CD8-positive, alpha-beta memory T cell (primary cell): ENCODE results near the gene ZNF792. TPM values are rescaled to one million over a fixed set of nuclear protein-coding genes. Genes with fewer than 3 reads are reported as not detected.
A peak's percentile ranks its signal among the peaks of the same experiment; 100 is the strongest.
"Not testable (repeated sequence)": the region's sequence is repeated elsewhere in the genome, so short reads cannot be mapped to it uniquely, and the experiment has no call there.

Source experiments
- CTCF ChIA-PET: fragments of 350-600 bp; sonication (Branson Sonifier 250); formaldehyde crosslinking; loops from one replicate; lab custom pipeline; 2021; ENCODE audit warnings: antibody characterized with exemption; lab: Charles Lee
- POLR2A ChIA-PET: fragments of 350-600 bp; sonication (Branson Sonifier 250); formaldehyde crosslinking; loops from one replicate; lab custom pipeline; 2021; ENCODE audit warnings: antibody characterized with exemption; lab: Charles Lee
- DNase-seq, 5 donors: peaks; one replicate each; pipeline versions ENCODE4 v3.0.0 to v3.0.0-alpha.2; 2020 to 2022; ENCODE audit warnings: mixed read lengths in 1 of 5
- H3K27ac ChIP-seq: one replicate; pipeline ENCODE4 v1.7.0; 2013; ENCODE audit warnings: low read depth, mild to moderate bottlenecking, low read length, moderate library complexity
- H3K27me3 ChIP-seq: 2 replicates; pipeline ENCODE4 v1.7.0; 2013; ENCODE audit warnings: low read length, mild to moderate bottlenecking; ENCODE audit not compliant: insufficient read depth, poor library complexity, severe bottlenecking
- H3K36me3 ChIP-seq: 2 replicates; pipeline ENCODE4 v1.7.0; 2013; ENCODE audit warnings: mild to moderate bottlenecking, low read length, moderate library complexity; ENCODE audit not compliant: insufficient read depth
- H3K4me1 ChIP-seq: 2 replicates; pipeline ENCODE4 v1.7.0; 2013; ENCODE audit warnings: mild to moderate bottlenecking, low read length, moderate library complexity; ENCODE audit not compliant: insufficient read depth
- H3K4me3 ChIP-seq: 2 replicates; pipeline ENCODE4 v1.7.0; 2013; ENCODE audit warnings: mild to moderate bottlenecking, low read length
- H3K9me3 ChIP-seq: 2 replicates; pipeline ENCODE4 v1.7.0; 2013; ENCODE audit warnings: mild to moderate bottlenecking, low read length
- H3K27ac Mint-ChIP-seq, 8 donors: one replicate each; pipeline ENCODE4 v1.8.0; 2020 to 2021; ENCODE audit warnings: mixed read lengths in 8 of 8, mild to moderate bottlenecking in 6 of 8, inconsistent platforms in 3 of 8, moderate library complexity in 3 of 8
- H3K27me3 Mint-ChIP-seq, 2 donors: one replicate each; pipeline ENCODE4 v1.8.0; 2020 to 2021; ENCODE audit warnings: mixed read lengths in 2 of 2, mild to moderate bottlenecking in 1 of 2, moderate library complexity in 1 of 2
- H3K36me3 Mint-ChIP-seq, 3 donors: one replicate each; pipeline ENCODE4 v1.8.0; 2020 to 2021; ENCODE audit warnings: mixed read lengths in 3 of 3, inconsistent platforms in 1 of 3, mild to moderate bottlenecking in 1 of 3
- H3K4me1 Mint-ChIP-seq, 3 donors: one replicate each; pipeline ENCODE4 v1.8.0; 2020 to 2021; ENCODE audit warnings: mixed read lengths in 3 of 3, inconsistent platforms in 1 of 3, mild to moderate bottlenecking in 1 of 3
- H3K4me3 Mint-ChIP-seq, 7 donors: one replicate each; pipeline ENCODE4 v1.8.0; 2020 to 2021; ENCODE audit warnings: mixed read lengths in 7 of 7, mild to moderate bottlenecking in 6 of 7, moderate library complexity in 4 of 7, inconsistent platforms in 2 of 7
- H3K9me3 Mint-ChIP-seq, 5 donors: one replicate each; pipeline ENCODE4 v1.8.0; 2020 to 2022; ENCODE audit warnings: mixed read lengths in 5 of 5, mild to moderate bottlenecking in 3 of 5, moderate library complexity in 2 of 5, inconsistent platforms in 1 of 5
- polyA plus RNA-seq: library from polyadenylated mRNA; unstranded; fragments of 300-500 nt; fragmentation: Illumina TruSeq; gene quantifications from one replicate; pipeline ENCODE4 v1.2.3, GENCODE V29; 2021
- total RNA-seq, 2 experiments: library from RNA; stranded (reverse); gene quantifications; one replicate each; pipeline ENCODE4 v1.2.3, GENCODE V29; 2021

The ZNF792 gene
- total and polyA plus RNA-seq, 3 experiments from 2014 or later, result 7.4 to 15.4 (median 7.5) TPM

DNA sequence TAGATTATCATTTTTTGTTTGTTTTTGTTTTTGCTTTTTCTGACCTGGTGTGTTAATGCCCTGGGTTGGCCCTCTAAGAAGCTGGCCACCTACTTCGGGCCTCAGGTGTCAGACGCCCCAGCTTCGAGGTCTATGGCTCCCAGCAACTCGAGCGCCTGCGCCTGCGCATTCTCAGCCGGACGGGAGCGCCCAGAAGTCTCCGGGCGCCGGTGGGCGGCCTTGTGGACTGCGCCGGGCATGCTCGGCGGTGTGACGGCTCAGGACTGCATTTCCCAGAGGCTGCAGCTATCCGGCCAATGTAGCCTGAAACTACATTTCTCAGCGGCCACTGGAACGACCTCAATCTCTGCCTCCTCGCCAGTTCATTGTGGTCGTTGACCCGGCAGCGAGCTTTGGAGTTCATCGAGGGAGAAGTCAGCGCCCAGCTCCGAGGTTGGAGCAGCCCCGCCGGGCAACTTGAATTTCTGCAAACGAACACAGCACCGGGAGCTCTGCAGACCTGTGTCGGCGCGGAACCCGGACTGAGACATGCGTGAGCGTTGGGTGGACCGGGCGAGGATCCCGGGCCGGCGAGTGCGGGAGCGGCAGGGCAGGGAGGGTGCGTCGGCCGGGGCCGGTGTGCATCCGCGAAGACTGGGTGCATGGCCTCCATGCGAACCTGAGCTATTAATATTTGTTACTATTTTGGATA, 37.2 kb downstream of the ZNF792 start, which contains the start of gene ZNF30:
ZNF30 (plus strand) TSS at position 219 of the 691 bp plus-strand sequence. CDS start 3,045 bp downstream, outside the sequence.
- DNase-seq, result peak; percentile 55 to 83 (median 70)
- POLR2A ChIA-PET, result interaction anchor here (0.8 to 1.3 kb wide), 2 partner anchors 31 to 36 kb away, joined by 3 to 6 read pairs; no protein-coding TSS in a partner anchor

DNA sequence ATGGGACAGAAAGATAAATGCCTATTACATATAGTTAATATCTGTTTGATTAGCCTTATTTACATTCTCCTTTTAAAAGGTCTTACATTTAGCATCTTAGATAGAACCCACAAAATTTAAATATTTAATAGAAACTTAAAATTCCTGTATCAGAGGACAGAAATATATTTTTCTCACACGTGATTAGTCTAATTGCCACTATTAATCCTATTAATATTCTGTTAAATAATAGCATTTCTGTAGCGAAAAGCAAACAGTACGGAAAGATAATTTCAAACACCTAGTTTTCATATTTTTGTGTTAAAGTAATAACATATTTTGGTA, 37.7 kb downstream of the ZNF792 start:
- Histone ChIP-seq H3K4me1 (peaks cover 7% of the 10 kb centered on the region), H3K27me3 (no peaks in the 10 kb centered on the region), H3K27ac (no peak overlapping the region), H3K9me3 (no peaks in the 10 kb centered on the region), H3K36me3 (no peaks in the 10 kb centered on the region), H3K4me3 (no peak overlapping the region)
- ChIA-PET POLR2A (interaction anchor here (1.3 kb wide), 1 partner anchor 37 kb away, joined by 6 read pairs; no protein-coding TSS in a partner anchor), CTCF (interaction anchor here (1.1 kb wide), 1 partner anchor 132 kb away, joined by 3 read pairs; no protein-coding TSS in a partner anchor)
- no peak for DNase-seq
- Mint-ChIP-seq H3K27ac (peak overlapping the region in 4 of 8 donors; percentile 42 to 89 (median 72)), H3K36me3 (peaks cover 1 to 20% (median 11%) of the 10 kb centered on the region in 3 donors), H3K27me3 (peaks cover 2 to 6% of the 10 kb centered on the region in 2 donors), H3K9me3 (no peaks in the 10 kb centered on the region), H3K4me1 (peaks cover 13 to 33% (median 30%) of the 10 kb centered on the region in 3 donors), H3K4me3 (peak overlapping the region; percentile 89 to 96 (median 91))

More for the DNA sequence above, 37.2 kb downstream of the ZNF792 start, which contains the start of gene ZNF30:
- peaks cover 6 to 25% (median 15%) of the 10 kb centered on the region in 3 donors for H3K36me3 Mint-ChIP-seq
- no peaks in the 10 kb centered on the region for H3K9me3 Mint-ChIP-seq
- Histone ChIP-seq H3K27ac (peak within 1 kb of the TSS; percentile 60), H3K27me3 (no peaks in the 10 kb centered on the region), H3K4me3 (peak within 1 kb of the TSS; percentile 79), H3K4me1 (peaks cover 7% of the 10 kb centered on the region), H3K9me3 (no peaks in the 10 kb centered on the region), H3K36me3 (no peaks in the 10 kb centered on the region)
- peak within 1 kb of the TSS; percentile 89 to 96 (median 91) for H3K4me3 Mint-ChIP-seq
- H3K4me1 Mint-ChIP-seq, result peaks cover 13 to 33% (median 30%) of the 10 kb centered on the region in 3 donors
- peak within 1 kb of the TSS; percentile 7 to 89 (median 64) for H3K27ac Mint-ChIP-seq
- CTCF ChIA-PET, result interaction anchor here (1.0 to 1.1 kb wide), 2 partner anchors 88 to 133 kb away, joined by 3 to 4 read pairs; no protein-coding TSS in a partner anchor
- peaks cover 2 to 6% of the 10 kb centered on the region in 2 donors for H3K27me3 Mint-ChIP-seq

DNA sequence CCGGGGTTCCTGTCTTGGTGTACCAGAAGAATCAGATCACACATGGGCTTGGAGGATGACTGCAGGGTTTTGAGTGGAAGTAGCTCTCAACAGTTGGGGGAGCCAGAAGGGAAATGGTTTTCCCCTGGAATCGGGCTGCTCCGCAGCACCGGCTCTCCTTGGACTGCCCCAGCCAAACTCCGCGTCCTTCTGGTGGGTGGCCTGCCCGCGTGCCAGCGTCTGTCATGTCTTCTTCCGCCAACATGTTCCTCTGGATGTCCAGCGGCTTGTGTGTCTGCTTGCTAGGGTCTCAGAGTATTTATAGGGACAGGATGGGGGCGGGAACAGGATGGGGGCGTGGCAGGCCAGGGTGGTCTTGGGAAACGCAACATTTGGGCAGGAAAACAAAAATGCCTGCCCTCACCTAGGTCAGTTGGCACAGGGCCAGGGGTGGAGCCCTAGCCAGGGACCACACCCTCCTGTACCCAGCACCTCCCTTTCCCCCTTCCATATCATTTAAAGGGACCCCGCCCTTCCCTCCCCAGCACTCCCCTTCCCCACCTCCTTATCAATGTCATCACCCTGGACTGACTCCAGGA, 38.7 kb downstream of the ZNF792 start:
- Histone ChIP-seq H3K4me3 (no peak overlapping the region), H3K27ac (no peak overlapping the region), H3K36me3 (no peaks in the 10 kb centered on the region), H3K4me1 (peaks cover 7% of the 10 kb centered on the region), H3K9me3 (no peaks in the 10 kb centered on the region), H3K27me3 (no peaks in the 10 kb centered on the region)
- ChIA-PET CTCF (no interaction called here), POLR2A (no interaction called here)
- no peaks in the 10 kb centered on the region for H3K9me3 Mint-ChIP-seq
- no peak for DNase-seq
- peaks cover 13 to 33% (median 30%) of the 10 kb centered on the region in 3 donors for H3K4me1 Mint-ChIP-seq
- H3K27me3 Mint-ChIP-seq, result peaks cover 7 to 13% of the 10 kb centered on the region in 2 donors
- peak overlapping the region in 1 of 7 donors; percentile 65 for H3K4me3 Mint-ChIP-seq
- H3K27ac Mint-ChIP-seq, result no peak overlapping the region
- peaks cover 0 to 16% (median 10%) of the 10 kb centered on the region in 3 donors for H3K36me3 Mint-ChIP-seq

DNA sequence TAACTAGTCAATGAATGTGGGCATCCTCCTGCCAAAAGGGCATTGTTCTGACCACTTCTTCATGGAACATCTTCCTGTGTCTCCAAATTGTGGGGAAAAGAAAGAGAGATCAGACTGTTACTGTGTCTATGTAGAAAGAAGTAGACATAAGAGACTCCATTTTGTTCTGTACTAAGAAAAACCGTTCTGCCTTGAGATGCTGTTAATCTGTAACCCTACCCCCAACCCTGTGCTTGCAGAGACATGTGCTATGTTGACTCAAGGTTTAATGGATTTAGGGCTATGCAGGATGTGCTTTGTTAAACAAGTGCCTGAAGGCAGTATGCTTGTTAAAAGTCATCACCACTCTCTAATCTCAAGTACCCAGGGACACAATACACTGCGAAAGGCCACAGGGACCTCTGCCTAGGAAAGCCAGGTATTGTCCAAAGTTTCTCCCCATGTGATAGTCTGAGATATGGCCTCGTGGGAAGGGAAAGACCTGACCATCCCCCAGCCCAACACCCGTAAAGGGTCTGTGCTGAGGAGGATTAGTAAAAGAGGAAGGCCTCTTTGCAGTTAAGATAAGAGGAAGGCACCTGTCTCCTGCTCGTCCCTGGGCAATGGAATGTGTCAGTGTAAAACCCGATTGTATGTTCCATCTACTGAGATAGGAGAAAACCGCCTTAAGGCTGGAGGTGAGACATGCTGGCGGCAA, 43.8 kb downstream of the ZNF792 start:
- Mint-ChIP-seq H3K27me3 (peaks cover 8 to 16% of the 10 kb centered on the region in 2 donors), H3K9me3 (peaks cover 15 to 30% (median 22%) of the 10 kb centered on the region in 5 donors)
- H3K4me1 ChIP-seq, H3K9me3 ChIP-seq, CTCF ChIA-PET, H3K27me3 ChIP-seq, H3K4me3 Mint-ChIP-seq, H3K36me3 ChIP-seq, DNase-seq, H3K27ac ChIP-seq, H3K4me1 Mint-ChIP-seq, H3K36me3 Mint-ChIP-seq, H3K27ac Mint-ChIP-seq, H3K4me3 ChIP-seq, POLR2A ChIA-PET: not testable (repeated sequence)

DNA sequence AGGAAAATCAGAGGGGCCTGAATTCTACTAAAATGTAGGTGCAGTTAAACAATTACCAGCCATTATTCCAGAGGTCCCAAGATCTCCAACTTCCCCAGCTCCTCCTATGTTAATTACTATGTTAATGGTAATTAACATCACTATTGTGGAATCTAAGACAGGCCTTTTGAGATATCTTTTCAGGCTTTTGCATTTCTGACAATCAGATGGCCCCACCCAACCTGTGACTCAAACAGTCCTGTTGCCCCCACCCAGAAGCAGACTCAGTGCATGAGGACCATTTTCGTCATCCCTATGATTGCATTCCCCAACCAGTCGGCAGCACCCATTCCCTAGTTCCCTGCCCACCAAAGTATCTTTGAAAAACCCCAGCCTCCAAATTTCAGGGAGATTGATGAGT, 45.8 kb downstream of the ZNF792 start:
- H3K27me3 ChIP-seq, result no peaks in the 10 kb centered on the region
- Mint-ChIP-seq H3K4me1 (no peaks in the 10 kb centered on the region), H3K4me3 (no peak overlapping the region), H3K27me3 (peaks cover 8 to 12% of the 10 kb centered on the region in 2 donors), H3K27ac (no peak overlapping the region), H3K9me3 (peaks cover 17 to 33% (median 24%) of the 10 kb centered on the region in 5 donors), H3K36me3 (peaks cover 0 to 9% (median 0%) of the 10 kb centered on the region in 3 donors)
- CTCF ChIA-PET, result no interaction called here
- DNase-seq, result no peak
- no peak overlapping the region for H3K4me3 ChIP-seq
- POLR2A ChIA-PET, result no interaction called here
- no peak overlapping the region for H3K27ac ChIP-seq
- no peaks in the 10 kb centered on the region for H3K4me1 ChIP-seq
- H3K9me3 ChIP-seq, result no peaks in the 10 kb centered on the region
- no peaks in the 10 kb centered on the region for H3K36me3 ChIP-seq

DNA sequence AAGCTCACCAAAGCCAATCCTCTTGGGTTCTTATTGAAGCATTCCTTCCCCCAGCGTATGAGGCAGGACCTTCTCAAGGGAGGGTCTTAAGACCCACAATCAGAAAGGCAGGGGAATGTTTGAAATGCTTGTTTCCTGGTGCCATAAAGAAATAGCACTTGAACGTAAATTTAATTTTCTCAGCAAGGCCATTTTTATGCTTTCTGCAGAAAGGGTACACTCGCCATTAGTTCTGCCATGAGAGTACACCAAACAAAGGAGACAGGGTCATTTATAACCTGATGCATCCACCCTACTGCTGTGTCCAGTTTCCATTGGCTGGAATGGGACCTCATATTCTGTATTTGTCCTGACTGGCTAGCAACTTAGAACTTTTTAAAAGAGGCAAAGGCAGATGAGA, 46.9 kb downstream of the ZNF792 start:
- H3K27ac ChIP-seq, H3K4me3 Mint-ChIP-seq, H3K4me1 Mint-ChIP-seq, H3K27ac Mint-ChIP-seq, H3K36me3 ChIP-seq, H3K36me3 Mint-ChIP-seq, H3K4me1 ChIP-seq, H3K27me3 ChIP-seq, H3K9me3 ChIP-seq, POLR2A ChIA-PET, DNase-seq, H3K4me3 ChIP-seq, CTCF ChIA-PET: not testable (repeated sequence)
- Mint-ChIP-seq H3K27me3 (peaks cover 8 to 14% of the 10 kb centered on the region in 2 donors), H3K9me3 (peaks cover 17 to 33% (median 24%) of the 10 kb centered on the region in 5 donors)

DNA sequence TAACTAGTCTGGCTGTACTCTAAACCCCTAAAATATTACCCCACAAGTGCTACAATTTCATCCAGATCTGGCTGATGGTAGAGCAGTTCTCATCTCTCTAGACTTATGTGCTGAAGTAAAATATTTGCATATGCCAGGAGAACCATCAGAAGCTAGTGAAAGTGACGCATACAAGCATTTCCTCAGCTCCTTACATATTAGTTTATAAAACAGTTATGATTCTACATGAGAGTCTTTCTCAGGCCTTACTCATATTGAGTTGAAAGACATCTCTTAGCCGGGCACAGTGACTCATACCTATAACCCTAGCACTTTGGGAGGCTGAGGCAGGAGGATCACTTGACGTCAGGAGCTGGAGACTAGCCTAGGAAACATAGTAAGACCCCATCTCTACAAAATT, 53.3 kb downstream of the ZNF792 start:
- POLR2A ChIA-PET, result no interaction called here
- CTCF ChIA-PET, result no interaction called here
- Mint-ChIP-seq H3K9me3 (peaks cover 0 to 10% (median 7%) of the 10 kb centered on the region in 5 donors), H3K36me3 (peaks cover 0 to 13% (median 3%) of the 10 kb centered on the region in 3 donors), H3K27me3 (peaks cover 27 to 31% of the 10 kb centered on the region in 2 donors), H3K4me1 (peaks cover 0 to 5% (median under 1%) of the 10 kb centered on the region in 3 donors), H3K4me3 (no peak overlapping the region), H3K27ac (no peak overlapping the region)
- no peak for DNase-seq
- no peaks in the 10 kb centered on the region for H3K4me1 ChIP-seq
- H3K27me3 ChIP-seq, result peaks cover 8% of the 10 kb centered on the region
- H3K36me3 ChIP-seq, result no peaks in the 10 kb centered on the region
- H3K27ac ChIP-seq, result no peak overlapping the region
- H3K9me3 ChIP-seq, result no peaks in the 10 kb centered on the region
- no peak overlapping the region for H3K4me3 ChIP-seq
